ENCODE measurements around the gene SMARCC2. TPM values are rescaled to one million over a fixed set of nuclear protein-coding genes. Genes with fewer than 3 reads are reported as not detected.

Gene SMARCC2
- total and polyA plus RNA-seq, 9 of the 15 experiments (the other 6 are each of a cell fraction or from before 2014, with no cell fraction given) = 11.9 to 86.0 (median 36.6) TPM

DNA sequence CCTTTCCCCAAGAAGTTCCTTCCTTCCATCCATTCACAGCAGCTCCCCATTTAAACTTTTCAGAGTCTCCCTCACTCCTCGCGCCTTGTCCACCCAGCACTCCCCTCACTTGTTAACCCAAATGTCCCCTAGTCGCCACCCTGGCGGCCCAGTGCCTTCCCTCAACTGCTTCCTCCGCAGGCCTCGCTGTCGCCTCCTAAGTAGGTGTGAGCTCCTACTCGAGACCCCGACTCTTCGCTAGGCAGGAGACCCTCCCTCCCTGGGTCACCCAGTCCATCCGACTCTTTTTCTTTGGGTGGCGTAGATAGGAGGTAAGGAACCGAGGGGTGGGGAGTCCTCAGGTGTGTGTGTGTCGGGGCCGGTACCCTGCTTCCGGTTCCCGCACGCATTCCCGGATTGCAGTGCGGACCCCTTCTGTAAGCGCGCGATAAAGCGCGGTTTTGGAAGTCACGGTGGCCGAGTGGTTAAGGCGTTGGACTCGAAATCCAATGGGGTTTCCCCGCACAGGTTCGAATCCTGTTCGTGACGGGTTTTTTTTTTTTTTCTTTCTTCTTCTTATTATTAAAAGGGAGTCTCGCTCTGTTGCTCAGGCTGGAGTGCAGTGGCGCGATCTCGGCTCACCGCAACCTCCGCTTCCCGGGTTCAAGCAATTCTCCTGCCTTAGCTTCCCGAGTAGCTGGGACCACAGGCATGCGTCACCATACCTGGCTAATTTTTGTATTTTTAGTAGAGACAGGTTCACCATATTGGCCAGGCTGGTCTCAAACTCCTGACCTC, 823 bp upstream of the SMARCC2 start (continued):
- TF ChIP-seq, protein P1, sequence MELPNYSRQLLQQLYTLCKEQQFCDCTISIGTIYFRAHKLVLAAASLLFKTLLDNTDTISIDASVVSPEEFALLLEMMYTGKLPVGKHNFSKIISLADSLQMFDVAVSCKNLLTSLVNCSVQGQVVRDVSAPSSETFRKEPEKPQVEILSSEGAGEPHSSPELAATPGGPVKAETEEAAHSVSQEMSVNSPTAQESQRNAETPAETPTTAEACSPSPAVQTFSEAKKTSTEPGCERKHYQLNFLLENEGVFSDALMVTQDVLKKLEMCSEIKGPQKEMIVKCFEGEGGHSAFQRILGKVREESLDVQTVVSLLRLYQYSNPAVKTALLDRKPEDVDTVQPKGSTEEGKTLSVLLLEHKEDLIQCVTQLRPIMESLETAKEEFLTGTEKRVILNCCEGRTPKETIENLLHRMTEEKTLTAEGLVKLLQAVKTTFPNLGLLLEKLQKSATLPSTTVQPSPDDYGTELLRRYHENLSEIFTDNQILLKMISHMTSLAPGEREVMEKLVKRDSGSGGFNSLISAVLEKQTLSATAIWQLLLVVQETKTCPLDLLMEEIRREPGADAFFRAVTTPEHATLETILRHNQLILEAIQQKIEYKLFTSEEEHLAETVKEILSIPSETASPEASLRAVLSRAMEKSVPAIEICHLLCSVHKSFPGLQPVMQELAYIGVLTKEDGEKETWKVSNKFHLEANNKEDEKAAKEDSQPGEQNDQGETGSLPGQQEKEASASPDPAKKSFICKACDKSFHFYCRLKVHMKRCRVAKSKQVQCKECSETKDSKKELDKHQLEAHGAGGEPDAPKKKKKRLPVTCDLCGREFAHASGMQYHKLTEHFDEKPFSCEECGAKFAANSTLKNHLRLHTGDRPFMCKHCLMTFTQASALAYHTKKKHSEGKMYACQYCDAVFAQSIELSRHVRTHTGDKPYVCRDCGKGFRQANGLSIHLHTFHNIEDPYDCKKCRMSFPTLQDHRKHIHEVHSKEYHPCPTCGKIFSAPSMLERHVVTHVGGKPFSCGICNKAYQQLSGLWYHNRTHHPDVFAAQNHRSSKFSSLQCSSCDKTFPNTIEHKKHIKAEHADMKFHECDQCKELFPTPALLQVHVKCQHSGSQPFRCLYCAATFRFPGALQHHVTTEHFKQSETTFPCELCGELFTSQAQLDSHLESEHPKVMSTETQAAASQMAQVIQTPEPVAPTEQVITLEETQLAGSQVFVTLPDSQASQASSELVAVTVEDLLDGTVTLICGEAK (IDR thresholded peaks at IDR 0.05) = peak; percentile 92
- TF ChIP-seq, protein P1 (CRISPR knock-in tag; IDR thresholded peaks at IDR 0.05) = no peak
- TF ChIP-seq ZNF77 (CRISPR knock-in tag; IDR thresholded peaks at IDR 0.05) (no peak), CBX5 (IDR thresholded peaks at IDR 0.05; ENCODE audit: borderline replicate concordance, low read depth) (0 out of 2 replicates have a peak, but pooled peaks have one; percentile 68), CREB1 (IDR thresholded peaks at IDR 0.05) (peak; percentile 30; the same call in 1 of the 2 replicates), CREB1 (CRISPR knock-in tag; IDR thresholded peaks at IDR 0.05) (peak; percentile 58), RBM15 (IDR thresholded peaks at IDR 0.05; ENCODE audit: insufficient read depth, low read length) (no peak), ZNF239 (CRISPR knock-in tag; IDR thresholded peaks at IDR 0.05) (no peak), RUNX1 (IDR thresholded peaks at IDR 0.05; ENCODE audit: low read depth) (no peak)
- TF ChIP-seq, protein P2, sequence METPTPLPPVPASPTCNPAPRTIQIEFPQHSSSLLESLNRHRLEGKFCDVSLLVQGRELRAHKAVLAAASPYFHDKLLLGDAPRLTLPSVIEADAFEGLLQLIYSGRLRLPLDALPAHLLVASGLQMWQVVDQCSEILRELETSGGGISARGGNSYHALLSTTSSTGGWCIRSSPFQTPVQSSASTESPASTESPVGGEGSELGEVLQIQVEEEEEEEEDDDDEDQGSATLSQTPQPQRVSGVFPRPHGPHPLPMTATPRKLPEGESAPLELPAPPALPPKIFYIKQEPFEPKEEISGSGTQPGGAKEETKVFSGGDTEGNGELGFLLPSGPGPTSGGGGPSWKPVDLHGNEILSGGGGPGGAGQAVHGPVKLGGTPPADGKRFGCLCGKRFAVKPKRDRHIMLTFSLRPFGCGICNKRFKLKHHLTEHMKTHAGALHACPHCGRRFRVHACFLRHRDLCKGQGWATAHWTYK (CRISPR knock-in tag; IDR thresholded peaks at IDR 0.05) = no peak
- TF ChIP-seq, protein P3, sequence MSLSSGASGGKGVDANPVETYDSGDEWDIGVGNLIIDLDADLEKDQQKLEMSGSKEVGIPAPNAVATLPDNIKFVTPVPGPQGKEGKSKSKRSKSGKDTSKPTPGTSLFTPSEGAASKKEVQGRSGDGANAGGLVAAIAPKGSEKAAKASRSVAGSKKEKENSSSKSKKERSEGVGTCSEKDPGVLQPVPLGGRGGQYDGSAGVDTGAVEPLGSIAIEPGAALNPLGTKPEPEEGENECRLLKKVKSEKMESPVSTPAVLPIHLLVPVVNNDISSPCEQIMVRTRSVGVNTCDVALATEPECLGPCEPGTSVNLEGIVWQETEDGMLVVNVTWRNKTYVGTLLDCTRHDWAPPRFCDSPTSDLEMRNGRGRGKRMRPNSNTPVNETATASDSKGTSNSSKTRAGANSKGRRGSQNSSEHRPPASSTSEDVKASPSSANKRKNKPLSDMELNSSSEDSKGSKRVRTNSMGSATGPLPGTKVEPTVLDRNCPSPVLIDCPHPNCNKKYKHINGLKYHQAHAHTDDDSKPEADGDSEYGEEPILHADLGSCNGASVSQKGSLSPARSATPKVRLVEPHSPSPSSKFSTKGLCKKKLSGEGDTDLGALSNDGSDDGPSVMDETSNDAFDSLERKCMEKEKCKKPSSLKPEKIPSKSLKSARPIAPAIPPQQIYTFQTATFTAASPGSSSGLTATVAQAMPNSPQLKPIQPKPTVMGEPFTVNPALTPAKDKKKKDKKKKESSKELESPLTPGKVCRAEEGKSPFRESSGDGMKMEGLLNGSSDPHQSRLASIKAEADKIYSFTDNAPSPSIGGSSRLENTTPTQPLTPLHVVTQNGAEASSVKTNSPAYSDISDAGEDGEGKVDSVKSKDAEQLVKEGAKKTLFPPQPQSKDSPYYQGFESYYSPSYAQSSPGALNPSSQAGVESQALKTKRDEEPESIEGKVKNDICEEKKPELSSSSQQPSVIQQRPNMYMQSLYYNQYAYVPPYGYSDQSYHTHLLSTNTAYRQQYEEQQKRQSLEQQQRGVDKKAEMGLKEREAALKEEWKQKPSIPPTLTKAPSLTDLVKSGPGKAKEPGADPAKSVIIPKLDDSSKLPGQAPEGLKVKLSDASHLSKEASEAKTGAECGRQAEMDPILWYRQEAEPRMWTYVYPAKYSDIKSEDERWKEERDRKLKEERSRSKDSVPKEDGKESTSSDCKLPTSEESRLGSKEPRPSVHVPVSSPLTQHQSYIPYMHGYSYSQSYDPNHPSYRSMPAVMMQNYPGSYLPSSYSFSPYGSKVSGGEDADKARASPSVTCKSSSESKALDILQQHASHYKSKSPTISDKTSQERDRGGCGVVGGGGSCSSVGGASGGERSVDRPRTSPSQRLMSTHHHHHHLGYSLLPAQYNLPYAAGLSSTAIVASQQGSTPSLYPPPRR (CRISPR knock-in tag; IDR thresholded peaks at IDR 0.05; ENCODE audit: borderline replicate concordance) = no peak

All from K562 (cell line).